Neutrophil (primary cell): Measurements from ENCODE around the gene RUFY4.

Source experiments
- H3K27ac ChIP-seq: fragments of 200-600 bp; sonication (generic); 2 replicates; pipeline ENCODE4 v1.5.1; 2016; ENCODE audit warnings: mild to moderate bottlenecking, moderate library complexity
- H3K27me3 ChIP-seq: fragments of 200-600 bp; sonication (generic); 2 replicates; pipeline ENCODE4 v1.6.0; 2016; ENCODE audit warnings: mild to moderate bottlenecking
- H3K36me3 ChIP-seq: fragments of 200-600 bp; sonication (generic); 2 replicates; pipeline ENCODE4 v1.5.1; 2017
- H3K4me1 ChIP-seq, 2 experiments: fragments of 200-600 bp in 1 of 2; sonication (generic) in 1 of 2; 1 replicate in 1 of 2; 2 replicates in 1 of 2; pipeline versions ENCODE4 v1.5.1 to v1.6.1; 2013 to 2016; ENCODE audit warnings: low read depth in 1 of 2, low read length in 1 of 2, mild to moderate bottlenecking in 1 of 2, moderate library complexity in 1 of 2; ENCODE audit not compliant: control insufficient read depth in 1 of 2, insufficient read depth in 1 of 2
- H3K4me3 ChIP-seq, 2 experiments: fragments of 200-600 bp in 1 of 2; sonication (generic) in 1 of 2; 1 replicate in 1 of 2; 2 replicates in 1 of 2; pipeline ENCODE4 v1.5.1; 2013 to 2016; ENCODE audit warnings: low read depth in 1 of 2, low read length in 1 of 2, mild to moderate bottlenecking in 1 of 2, moderate library complexity in 1 of 2
- H3K9me3 ChIP-seq: fragments of 200-600 bp; sonication (generic); 2 replicates; pipeline ENCODE4 v1.5.1; 2016
- CTCF ChIP-seq: fragments of 200-600 bp; sonication (generic); IDR thresholded peaks from 2 replicates; pipeline ENCODE4 v1.5.1; 2016; ENCODE audit warnings: antibody characterized with exemption

The RUFY4 gene

GRCh38 chr2:218137514-218137913 lies 68.5 kb downstream of the RUFY4 start:
- Histone ChIP-seq H3K9me3 (no peaks in the 10 kb centered on the region), H3K27ac (peak overlapping the region; percentile 93), H3K27me3 (no peaks in the 10 kb centered on the region), H3K4me1 (peaks cover 86 to 89% of the 10 kb centered on the region in 2 experiments), H3K4me3 (peak overlapping the region; percentile 47 to 61), H3K36me3 (peaks cover 74% of the 10 kb centered on the region)
- TF ChIP-seq CTCF = no peak

- Histone ChIP-seq H3K36me3 (peaks cover 69% of the 10 kb centered on the region), H3K4me1 (peaks cover 86 to 89% of the 10 kb centered on the region in 2 experiments), H3K4me3 (peak overlapping the region; percentile 47 to 61), H3K27ac (peak overlapping the region; percentile 93), H3K27me3 (no peaks in the 10 kb centered on the region), H3K9me3 (no peaks in the 10 kb centered on the region)
- TF ChIP-seq CTCF = no peak
Observed at GRCh38 chr2:218138047-218138446, 69.0 kb downstream of the RUFY4 start.
